ENCODE measurements around the gene CCDC102B. TPM values are rescaled to one million over a fixed set of nuclear protein-coding genes. Genes with fewer than 3 reads are reported as not detected.

CCDC102B gene
- total RNA-seq, 1 experiment from 2014 or later, result 3.1 TPM

- 0 out of 2 replicates have a peak, but pooled peaks cover 3% of the 10 kb centered on the region for H3K36me3 Mint-ChIP-seq
- ChIA-PET CTCF (no interaction called here), POLR2A (no interaction called here)
- no peaks in the 10 kb centered on the region for H3K4me1 Mint-ChIP-seq
- no peak for DNase-seq (ENCODE audit: low spot score)
- peaks cover 4% of the 10 kb centered on the region; the same call in 1 of the 2 replicates for H3K9me3 Mint-ChIP-seq
- no peaks in the 10 kb centered on the region for H3K27me3 Mint-ChIP-seq (ENCODE audit: low read depth)
- ATAC-seq, result no peak
- TF ChIP-seq HMGA2 (CRISPR knock-in tag; IDR thresholded peaks at IDR 0.05), result no peak
- no peak for TF ChIP-seq ZBTB21 (CRISPR knock-in tag; IDR thresholded peaks at IDR 0.05; ENCODE audit: borderline replicate concordance)
- TF ChIP-seq ZNF138 (CRISPR knock-in tag; conservative IDR thresholded peaks at IDR 0.05), result no peak
- H3K27ac Mint-ChIP-seq, result no peak overlapping the region
- no peak overlapping the region for H3K4me3 Mint-ChIP-seq
Measured at GRCh38 chr18:68855491-68855890, 57.6 kb downstream of the CCDC102B start.

- CTCF ChIA-PET, result no interaction called here
- H3K27ac Mint-ChIP-seq, result no peak overlapping the region
- no peak overlapping the region for H3K4me3 Mint-ChIP-seq
- H3K36me3 Mint-ChIP-seq, result 0 out of 2 replicates have a peak, but pooled peaks cover 3% of the 10 kb centered on the region
- no peaks in the 10 kb centered on the region for H3K4me1 Mint-ChIP-seq
- no peak for DNase-seq (ENCODE audit: low spot score)
- peaks cover 4% of the 10 kb centered on the region; the same call in 1 of the 2 replicates for H3K9me3 Mint-ChIP-seq
- no peaks in the 10 kb centered on the region for H3K27me3 Mint-ChIP-seq (ENCODE audit: low read depth)
- POLR2A ChIA-PET, result no interaction called here
- TF ChIP-seq NFYB (CRISPR knock-in tag; conservative IDR thresholded peaks at IDR 0.05; ENCODE audit: low read depth) (no peak), CBFB (CRISPR knock-in tag; IDR thresholded peaks at IDR 0.05; ENCODE audit: low read depth) (no peak), ZMAT4 (CRISPR knock-in tag; IDR thresholded peaks at IDR 0.05) (no peak)
- peak; percentile 61 for ATAC-seq
Measured at GRCh38 chr18:68861365-68861764, 63.5 kb downstream of the CCDC102B start.

GRCh38 chr18:68865021-68865420 lies 67.1 kb downstream of the CCDC102B start:
- Mint-ChIP-seq H3K36me3 (no peaks in the 10 kb centered on the region), H3K9me3 (no peaks in the 10 kb centered on the region), H3K27ac (no peak overlapping the region), H3K4me1 (no peaks in the 10 kb centered on the region), H3K27me3 (ENCODE audit: low read depth) (no peaks in the 10 kb centered on the region), H3K4me3 (no peak overlapping the region)
- no peak for TF ChIP-seq SOX15 (CRISPR knock-in tag; IDR thresholded peaks at IDR 0.05)
- no peak for TF ChIP-seq CREM (CRISPR knock-in tag; IDR thresholded peaks at IDR 0.05)
- no peak for TF ChIP-seq MLX (CRISPR knock-in tag; IDR thresholded peaks at IDR 0.05)
- no peak for TF ChIP-seq FOXK1 (CRISPR knock-in tag; IDR thresholded peaks at IDR 0.05)
- no peak for TF ChIP-seq EMX1 (CRISPR knock-in tag; IDR thresholded peaks at IDR 0.05)
- TF ChIP-seq TP53 (CRISPR knock-in tag; IDR thresholded peaks at IDR 0.05), result no peak
- no peak for TF ChIP-seq ETV6 (CRISPR knock-in tag; IDR thresholded peaks at IDR 0.05)
- ChIA-PET POLR2A (no interaction called here), CTCF (no interaction called here)
- DNase-seq (ENCODE audit: low spot score) (no peak), ATAC-seq (no peak)

GRCh38 chr18:68865503-68865902 lies 67.6 kb downstream of the CCDC102B start:
- POLR2A ChIA-PET, result no interaction called here
- no peaks in the 10 kb centered on the region for H3K4me1 Mint-ChIP-seq
- CTCF ChIA-PET, result no interaction called here
- no peak overlapping the region for H3K4me3 Mint-ChIP-seq
- DNase-seq (ENCODE audit: low spot score) (no peak), ATAC-seq (no peak)
- H3K27me3 Mint-ChIP-seq (ENCODE audit: low read depth), result no peaks in the 10 kb centered on the region
- no peaks in the 10 kb centered on the region for H3K36me3 Mint-ChIP-seq
- no peak for TF ChIP-seq TEAD4 (CRISPR knock-in tag; IDR thresholded peaks at IDR 0.05)
- no peak for TF ChIP-seq ZNF263 (CRISPR knock-in tag; IDR thresholded peaks at IDR 0.05; ENCODE audit: low read depth)
- TF ChIP-seq IRF1 (CRISPR knock-in tag; IDR thresholded peaks at IDR 0.05), result no peak
- no peak for TF ChIP-seq MLX (CRISPR knock-in tag; IDR thresholded peaks at IDR 0.05)
- H3K27ac Mint-ChIP-seq, result no peak overlapping the region
- no peaks in the 10 kb centered on the region for H3K9me3 Mint-ChIP-seq

GRCh38 chr18:68873003-68873402 lies 75.1 kb downstream of the CCDC102B start:
- Mint-ChIP-seq H3K27me3 (ENCODE audit: low read depth) (no peaks in the 10 kb centered on the region), H3K27ac (no peak overlapping the region), H3K4me1 (no peaks in the 10 kb centered on the region), H3K4me3 (no peak overlapping the region), H3K36me3 (no peaks in the 10 kb centered on the region), H3K9me3 (no peaks in the 10 kb centered on the region)
- DNase-seq (ENCODE audit: low spot score) (no peak), ATAC-seq (no peak)
- CTCF ChIA-PET, result no interaction called here
- POLR2A ChIA-PET, result no interaction called here
- TF ChIP-seq SMAD3 (CRISPR knock-in tag; IDR thresholded peaks at IDR 0.05; ENCODE audit: borderline replicate concordance) (no peak), ESRRA (CRISPR knock-in tag; IDR thresholded peaks at IDR 0.05; ENCODE audit: borderline replicate concordance) (no peak), CDX4 (CRISPR knock-in tag; IDR thresholded peaks at IDR 0.05; ENCODE audit: borderline replicate concordance) (no peak), TEAD4 (CRISPR knock-in tag; IDR thresholded peaks at IDR 0.05) (no peak), ZNF317 (CRISPR knock-in tag; IDR thresholded peaks at IDR 0.05; ENCODE audit: borderline replicate concordance, low read depth) (no peak), ZNF512 (CRISPR knock-in tag; IDR thresholded peaks at IDR 0.05; ENCODE audit: borderline replicate concordance) (no peak), USF2 (CRISPR knock-in tag; IDR thresholded peaks at IDR 0.05) (no peak), OVOL2 (CRISPR knock-in tag; IDR thresholded peaks at IDR 0.05; ENCODE audit: borderline replicate concordance) (no peak)

All from WTC11 (cell line).